ENCODE data around the gene KHDRBS2.

The KHDRBS2 gene

DNA sequence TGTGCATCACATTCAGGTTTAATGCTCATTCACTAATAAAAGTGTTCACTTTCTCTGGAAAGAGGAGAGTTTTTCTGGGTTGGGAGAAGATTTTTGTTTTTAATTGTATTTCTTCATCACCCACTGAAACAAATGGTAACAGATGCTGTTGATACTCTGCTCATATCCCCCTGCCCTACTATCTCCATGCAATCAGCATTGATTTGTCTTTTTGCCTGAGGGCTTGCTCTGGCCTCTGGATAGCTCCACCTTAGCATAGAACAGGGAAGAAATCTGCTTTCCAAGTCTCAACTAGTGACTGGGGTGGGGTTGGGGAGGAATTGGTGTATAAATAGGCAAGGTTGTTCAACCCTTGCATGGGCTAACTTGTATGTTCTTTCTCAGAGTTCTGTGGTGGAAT lies 296.4 kb downstream of the KHDRBS2 start:
- H3K4me3 ChIP-seq (ENCODE audit: low read depth, low read length): no peak overlapping the region
- TF ChIP-seq, protein P1, sequence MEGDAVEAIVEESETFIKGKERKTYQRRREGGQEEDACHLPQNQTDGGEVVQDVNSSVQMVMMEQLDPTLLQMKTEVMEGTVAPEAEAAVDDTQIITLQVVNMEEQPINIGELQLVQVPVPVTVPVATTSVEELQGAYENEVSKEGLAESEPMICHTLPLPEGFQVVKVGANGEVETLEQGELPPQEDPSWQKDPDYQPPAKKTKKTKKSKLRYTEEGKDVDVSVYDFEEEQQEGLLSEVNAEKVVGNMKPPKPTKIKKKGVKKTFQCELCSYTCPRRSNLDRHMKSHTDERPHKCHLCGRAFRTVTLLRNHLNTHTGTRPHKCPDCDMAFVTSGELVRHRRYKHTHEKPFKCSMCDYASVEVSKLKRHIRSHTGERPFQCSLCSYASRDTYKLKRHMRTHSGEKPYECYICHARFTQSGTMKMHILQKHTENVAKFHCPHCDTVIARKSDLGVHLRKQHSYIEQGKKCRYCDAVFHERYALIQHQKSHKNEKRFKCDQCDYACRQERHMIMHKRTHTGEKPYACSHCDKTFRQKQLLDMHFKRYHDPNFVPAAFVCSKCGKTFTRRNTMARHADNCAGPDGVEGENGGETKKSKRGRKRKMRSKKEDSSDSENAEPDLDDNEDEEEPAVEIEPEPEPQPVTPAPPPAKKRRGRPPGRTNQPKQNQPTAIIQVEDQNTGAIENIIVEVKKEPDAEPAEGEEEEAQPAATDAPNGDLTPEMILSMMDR (IDR thresholded peaks at IDR 0.05; ENCODE audit: borderline replicate concordance, insufficient read depth, low read depth, low read length): no peak

DNA sequence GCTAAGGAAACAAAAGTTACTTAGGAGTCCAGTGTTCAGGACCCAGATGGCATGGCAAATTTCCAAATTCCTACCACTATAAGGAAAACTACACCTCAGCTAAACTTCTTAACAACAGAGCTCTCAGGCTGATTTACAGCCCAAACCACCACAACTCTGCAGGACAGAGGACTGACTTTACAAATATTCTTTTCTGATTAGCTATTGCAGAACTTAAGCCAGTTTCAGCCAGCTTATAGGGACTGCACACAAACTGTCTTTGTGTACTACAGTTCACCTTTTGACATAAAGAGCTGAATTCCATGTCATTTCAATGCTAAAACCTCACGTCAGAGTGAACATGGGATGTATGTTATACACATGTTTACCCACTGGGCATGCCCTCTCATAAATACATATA lies 305.4 kb downstream of the KHDRBS2 start:
- H3K4me3 ChIP-seq (ENCODE audit: low read depth, low read length): no peak overlapping the region
- TF ChIP-seq, protein P1 (IDR thresholded peaks at IDR 0.05; ENCODE audit: borderline replicate concordance, insufficient read depth, low read depth, low read length): no peak

DNA sequence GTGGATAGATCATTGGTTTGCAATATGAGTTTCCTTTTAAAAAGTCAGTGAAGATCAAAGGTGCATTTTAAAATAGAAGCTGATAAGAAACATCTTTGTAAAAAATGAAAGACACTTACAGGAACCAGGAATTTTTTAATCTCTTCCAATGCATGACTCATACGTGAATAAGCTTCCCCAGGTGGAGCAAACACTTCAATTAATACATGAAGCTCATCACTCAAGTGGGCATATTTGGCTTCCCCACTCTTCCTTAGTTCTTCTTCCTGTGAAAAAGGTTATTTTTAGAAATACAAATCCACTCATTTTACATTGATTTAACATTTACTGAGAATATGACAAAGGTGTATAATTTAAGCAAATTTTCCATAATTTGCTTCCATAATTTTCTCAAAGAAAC lies 308.1 kb downstream of the KHDRBS2 start:
- H3K4me3 ChIP-seq (ENCODE audit: low read depth, low read length): no peak overlapping the region
- TF ChIP-seq, protein P1 (IDR thresholded peaks at IDR 0.05; ENCODE audit: borderline replicate concordance, insufficient read depth, low read depth, low read length): no peak

DNA sequence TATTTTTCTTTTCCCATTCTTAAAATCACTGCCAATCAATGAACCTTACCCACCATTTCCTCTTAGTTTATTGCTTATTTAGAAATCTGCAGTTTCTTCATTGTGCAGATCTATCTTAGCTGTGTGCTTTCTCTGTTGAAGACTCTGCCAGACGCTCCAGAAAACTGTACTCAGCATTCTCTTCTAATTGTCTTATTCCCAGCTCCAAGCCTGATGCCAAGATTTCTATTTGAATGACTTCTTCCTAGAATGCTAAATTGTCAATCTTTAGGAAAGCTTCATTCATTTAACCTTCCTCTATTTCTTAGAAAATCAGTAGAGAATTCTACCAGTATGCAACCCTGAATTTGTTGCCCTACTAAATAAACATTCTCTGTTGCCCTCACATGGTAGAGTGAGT lies 308.9 kb downstream of the KHDRBS2 start:
- TF ChIP-seq, protein P1 (IDR thresholded peaks at IDR 0.05; ENCODE audit: borderline replicate concordance, insufficient read depth, low read depth, low read length): no peak
- no peak overlapping the region for H3K4me3 ChIP-seq (ENCODE audit: low read depth, low read length)

DNA sequence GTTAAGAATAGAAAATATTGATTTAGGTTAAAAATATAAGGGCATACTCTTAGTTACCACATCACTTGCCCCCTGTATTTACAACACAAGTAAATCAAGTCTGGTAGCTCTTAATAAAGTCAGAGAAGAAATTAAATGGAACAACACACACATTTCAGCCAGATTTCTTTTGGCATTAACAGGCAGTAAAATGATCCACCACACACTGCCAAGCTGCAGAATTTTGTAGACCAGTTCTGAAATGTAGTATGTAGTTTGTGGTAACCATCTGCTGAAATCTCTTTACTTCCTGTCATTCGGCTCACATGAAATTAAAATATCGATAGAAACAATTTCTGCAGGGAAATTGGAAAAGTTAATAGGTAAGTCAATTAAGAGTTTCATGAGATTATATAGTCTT lies 326.8 kb downstream of the KHDRBS2 start:
- TF ChIP-seq, protein P1 (IDR thresholded peaks at IDR 0.05; ENCODE audit: borderline replicate concordance, insufficient read depth, low read depth, low read length): no peak
- no peak overlapping the region for H3K4me3 ChIP-seq (ENCODE audit: low read depth, low read length)

DNA sequence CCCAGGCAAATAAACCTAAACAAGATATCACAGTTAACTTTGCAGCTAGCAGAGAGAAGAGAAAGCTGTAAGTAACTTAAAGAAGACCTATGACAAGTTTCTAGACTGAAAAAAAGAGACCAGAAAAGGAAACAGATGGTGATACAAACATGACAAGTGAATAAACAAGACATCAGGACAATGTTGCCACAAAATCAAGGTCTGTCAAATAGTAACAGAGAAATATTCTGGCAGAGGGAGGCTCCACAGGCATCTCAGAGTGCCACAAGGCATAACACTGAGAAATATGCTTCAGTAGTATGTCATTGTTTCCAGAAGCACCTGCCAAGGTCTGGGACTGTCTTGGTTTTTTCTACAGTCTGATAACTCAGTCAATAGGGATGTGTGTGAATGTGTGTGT lies 332.2 kb downstream of the KHDRBS2 start:
- TF ChIP-seq, protein P1 (IDR thresholded peaks at IDR 0.05; ENCODE audit: borderline replicate concordance, insufficient read depth, low read depth, low read length): no peak
- H3K4me3 ChIP-seq (ENCODE audit: low read depth, low read length): no peak overlapping the region

DNA sequence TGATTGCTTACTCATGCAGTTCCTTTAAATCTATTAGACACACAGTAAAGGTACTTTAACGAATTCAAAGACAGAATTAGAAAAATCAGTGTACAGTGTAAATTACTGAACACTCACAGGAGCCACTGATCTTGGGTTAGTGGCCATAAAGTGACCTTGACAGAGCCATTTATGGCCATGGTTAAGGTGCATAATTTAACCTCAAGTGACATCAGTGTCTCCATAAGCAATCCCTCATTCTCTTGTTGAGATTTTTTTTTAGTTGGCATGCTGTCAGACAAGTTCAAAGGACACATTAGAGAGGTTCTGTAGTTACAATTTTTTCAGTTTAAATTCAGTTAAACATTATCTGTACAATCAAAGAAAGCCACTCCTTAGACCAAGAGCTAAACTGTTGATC lies 334.4 kb downstream of the KHDRBS2 start:
- H3K4me3 ChIP-seq (ENCODE audit: low read depth, low read length): no peak overlapping the region
- TF ChIP-seq, protein P1 (IDR thresholded peaks at IDR 0.05; ENCODE audit: borderline replicate concordance, insufficient read depth, low read depth, low read length): no peak

Measured in GM12875 (cell line).